A549 treated with RU486 at 1 μM for 4 hours (cell line): ENCODE measurements around the gene GSTA1. TPM values are rescaled to one million over a fixed set of nuclear protein-coding genes. Genes with fewer than 3 reads are reported as not detected.

Source experiments
- total RNA-seq: library from RNA; stranded (reverse); fragments of 200-300 nt; extraction: Qiagen RNA extraction; gene quantifications from 5 replicates; pipeline ENCODE4 v1.2.3, GENCODE V29; 2022; ENCODE audit warnings: low read depth

Gene GSTA1
- 0.26 TPM in 1 of 5 replicates, not detected in the others for total RNA-seq

GRCh38 chr6:52803668-52804255 lies at the start of gene GSTA1:
GSTA1 (minus strand) TSS chr6:52803816; CDS start chr6:52799267, 4,549 bp downstream.

GRCh38 chr6:52840763-52841585 lies 37.4 kb upstream of the GSTA1 start, which contains the start of gene GSTA5:
GSTA5 (minus strand) TSS chr6:52840813.

GRCh38 chr6:52763322-52763916 lies 40.2 kb downstream of the GSTA1 start, which contains the start of gene GSTA2:
GSTA2 (minus strand) TSS chr6:52763475; CDS start chr6:52757947, 5,528 bp downstream.

Other genes with a start within 250 kb of the GSTA1 start
- gene TRAM2, start 226.8 kb downstream of the GSTA1 start, total RNA-seq, result 19.9 to 24.8 TPM (median 23.2 TPM) in 5 replicates
- gene TMEM14A, start 132.7 kb downstream of the GSTA1 start, total RNA-seq, result 33.4 to 47.6 TPM (median 38.1 TPM) in 5 replicates
- not detected in 5 replicates for gene GSTA2, start 40.3 kb downstream of the GSTA1 start, total RNA-seq
- gene GSTA5, start 37.0 kb upstream of the GSTA1 start, total RNA-seq, result not detected in 5 replicates
- gene GSTA3, start 105.9 kb upstream of the GSTA1 start, total RNA-seq, result not detected in 5 replicates
- gene GSTA4, start 191.5 kb upstream of the GSTA1 start, total RNA-seq, result 5.4 to 11.1 TPM (median 8.7 TPM) in 5 replicates